HL-60 (cell line): Measurements from ENCODE around the gene MICAL2.

ENCODE experiments used
- CTCF ChIP-seq: IDR thresholded peaks from one replicate; pipeline ENCODE4 v1.5.1; 2011; ENCODE audit warnings: low read length, control low read depth, inconsistent platforms; ENCODE audit not compliant: insufficient read depth
- GABPA ChIP-seq: IDR thresholded peaks from 2 replicates; pipeline ENCODE4 v1.6.1; 2012; ENCODE audit warnings: low read depth
- POLR2AphosphoS5 ChIP-seq: IDR thresholded peaks from 2 replicates; pipeline ENCODE4 v1.6.1; 2012; ENCODE audit warnings: low read depth
- REST ChIP-seq: IDR thresholded peaks from 2 replicates; pipeline ENCODE4 v1.6.1; 2012; ENCODE audit warnings: low read depth; ENCODE audit not compliant: insufficient replicate concordance
- SPI1 ChIP-seq: IDR thresholded peaks from 2 replicates; pipeline ENCODE4 v1.6.1; 2012; ENCODE audit warnings: low read depth, mild to moderate bottlenecking, borderline replicate concordance

DNA sequence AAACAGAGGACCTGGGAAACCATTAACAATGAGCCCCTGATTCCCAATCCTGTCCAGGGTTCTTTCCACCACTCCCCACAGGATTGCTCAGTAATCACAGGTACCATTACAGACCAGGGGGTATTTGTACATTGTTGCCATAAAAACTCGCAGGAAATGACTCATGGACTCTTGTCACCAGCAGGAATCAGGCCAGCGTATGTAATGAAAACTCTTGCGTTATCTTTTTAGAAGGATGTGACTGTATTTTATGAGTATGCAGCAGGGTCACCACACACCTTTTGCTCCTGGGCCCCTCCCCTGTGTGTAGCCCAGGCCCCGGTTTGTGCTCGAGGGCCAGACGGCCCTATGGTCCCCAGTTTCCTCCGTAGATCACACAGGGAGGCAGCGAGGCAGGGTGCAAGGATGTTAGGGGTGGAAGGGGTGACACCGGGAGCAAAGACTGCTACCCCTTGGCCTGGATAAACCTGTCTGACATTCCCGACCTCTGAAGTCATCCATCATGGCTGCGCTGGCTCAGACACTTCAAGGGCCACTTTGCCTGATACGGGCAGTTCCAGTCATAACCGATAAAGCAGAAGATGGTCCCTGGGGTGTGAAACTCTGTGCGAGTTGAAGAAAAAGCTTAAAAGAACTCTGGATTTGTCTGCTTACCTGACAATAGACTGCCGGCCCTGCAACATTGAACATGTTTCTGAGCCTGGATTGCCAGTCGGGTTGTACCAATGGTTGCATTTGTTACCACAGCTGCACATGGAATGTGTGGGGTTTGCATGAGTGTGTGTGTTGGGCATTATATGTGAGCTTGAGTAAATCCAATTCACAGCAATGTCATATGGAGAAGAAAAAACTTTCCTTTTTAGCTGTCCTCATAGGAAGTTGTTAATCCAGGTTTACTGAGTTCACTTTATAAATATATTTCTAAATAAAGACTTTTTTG is 56.9 kb downstream of the MICAL2 start:
- TF ChIP-seq CTCF (no peak), REST (no peak), POLR2AphosphoS5 (no peak), SPI1 (no peak), GABPA (no peak)
